ENCODE results near the gene ARHGAP1.
A peak's percentile ranks its signal among the peaks of the same experiment; 100 is the strongest.
"Not testable (repeated sequence)": the region's sequence is repeated elsewhere in the genome, so short reads cannot be mapped to it uniquely, and the experiment has no call there.

The ARHGAP1 gene

GRCh38 chr11:46670521-46670920, 29.9 kb downstream of the ARHGAP1 start:
- DNase-seq, result not testable (repeated sequence)

DNA sequence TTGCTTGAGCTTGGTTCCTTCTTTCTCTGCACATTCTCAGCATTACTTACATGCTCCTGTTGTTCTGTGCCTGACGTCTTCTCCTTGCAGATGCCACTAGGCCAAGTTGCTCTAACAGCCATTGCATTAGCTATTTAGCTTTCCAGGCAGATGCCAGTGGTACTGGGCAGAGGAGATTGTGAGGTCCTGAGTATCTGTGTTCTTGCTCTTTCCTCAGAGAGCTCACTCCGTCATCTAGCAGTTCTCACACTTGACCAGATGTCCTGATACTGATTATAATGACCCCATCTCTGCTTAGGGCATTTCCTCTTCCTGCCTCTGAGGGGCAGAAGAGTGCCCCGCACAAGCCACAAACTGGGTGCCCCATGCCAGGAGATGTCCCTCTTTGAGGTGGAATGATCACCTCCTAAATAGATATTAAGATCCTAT, 30.7 kb downstream of the ARHGAP1 start:
- peak in 1 of 2 donors; percentile 11 for DNase-seq

GRCh38 chr11:46668480-46669085, 31.8 kb downstream of the ARHGAP1 start:
- DNase-seq, result no peak

GRCh38 chr11:46667043-46667481, 33.4 kb downstream of the ARHGAP1 start:
- no peak for DNase-seq

DNA sequence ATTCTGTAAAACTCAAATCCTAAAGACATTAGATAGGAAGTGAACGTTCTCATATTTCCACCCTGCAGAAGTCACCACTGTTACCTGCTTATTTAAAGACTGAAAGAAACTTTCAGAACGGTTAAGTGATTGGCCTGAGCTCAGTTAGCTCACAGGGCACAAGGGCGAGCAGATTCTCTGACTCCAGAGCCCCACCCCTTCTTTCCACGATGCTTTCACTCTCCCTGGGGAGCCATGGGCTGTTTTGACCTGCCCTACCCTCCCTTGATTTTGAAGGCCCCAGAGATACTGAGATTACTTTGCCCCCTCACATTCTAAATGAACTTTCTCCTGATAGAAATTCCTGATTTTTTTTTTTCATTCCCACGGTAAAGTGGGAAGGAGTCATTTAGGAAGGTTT, 33.9 kb downstream of the ARHGAP1 start:
- no peak for DNase-seq

GRCh38 chr11:46665356-46665755, 35.1 kb downstream of the ARHGAP1 start:
- no peak for DNase-seq

- no peak for DNase-seq
Observed at GRCh38 chr11:46664612-46665011, 35.8 kb downstream of the ARHGAP1 start.

- no peak for DNase-seq
Observed at GRCh38 chr11:46663277-46663940, 37.0 kb downstream of the ARHGAP1 start.

DNA sequence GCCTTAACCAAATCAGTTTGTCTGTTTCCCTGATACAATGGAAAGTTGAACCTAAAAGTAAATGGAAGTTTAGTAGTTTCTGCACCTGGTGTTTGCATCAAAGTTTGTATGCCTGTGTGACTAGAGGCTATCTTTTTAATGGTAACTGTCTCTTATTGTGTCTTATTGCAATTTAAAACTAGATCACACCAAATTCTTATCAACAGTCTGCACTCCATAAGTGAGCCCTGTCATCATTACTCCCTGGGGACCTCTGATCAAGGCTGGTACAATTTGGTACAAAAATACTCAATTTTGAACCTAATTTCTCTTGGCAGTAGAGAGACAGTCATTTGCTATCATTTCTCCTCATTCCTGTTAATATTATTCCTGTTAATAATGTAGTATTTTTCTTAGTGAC, 38.1 kb downstream of the ARHGAP1 start:
- no peak for DNase-seq

- DNase-seq, result no peak
Observed at GRCh38 chr11:46661836-46662235, 38.6 kb downstream of the ARHGAP1 start.

GRCh38 chr11:46659908-46660307, 40.5 kb downstream of the ARHGAP1 start:
- peak in 1 of 2 donors; percentile 7 for DNase-seq

GRCh38 chr11:46658259-46658658, 42.2 kb downstream of the ARHGAP1 start:
- DNase-seq, result no peak

DNA sequence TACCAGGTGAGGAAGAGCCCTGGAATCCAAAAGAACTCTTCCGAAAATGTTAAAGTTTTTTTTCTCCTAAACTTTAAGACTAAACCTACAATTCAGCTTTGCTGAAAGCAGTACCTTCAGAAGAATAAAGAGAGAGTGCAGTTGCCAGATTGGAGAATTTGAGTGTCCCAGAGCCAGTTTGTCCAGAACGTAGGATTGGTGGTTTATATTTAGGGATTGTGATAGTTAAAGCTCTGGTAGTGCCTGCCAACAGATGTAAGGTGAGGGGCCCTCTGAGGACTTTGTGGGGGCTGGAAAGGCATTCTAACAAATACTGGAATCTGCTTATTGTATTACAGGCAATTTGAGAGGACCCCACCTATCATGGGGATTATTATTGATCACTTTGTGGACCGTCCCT, 43.2 kb downstream of the ARHGAP1 start:
- DNase-seq, result no peak

- no peak for DNase-seq
Observed at GRCh38 chr11:46655631-46656030, 44.8 kb downstream of the ARHGAP1 start.

DNA sequence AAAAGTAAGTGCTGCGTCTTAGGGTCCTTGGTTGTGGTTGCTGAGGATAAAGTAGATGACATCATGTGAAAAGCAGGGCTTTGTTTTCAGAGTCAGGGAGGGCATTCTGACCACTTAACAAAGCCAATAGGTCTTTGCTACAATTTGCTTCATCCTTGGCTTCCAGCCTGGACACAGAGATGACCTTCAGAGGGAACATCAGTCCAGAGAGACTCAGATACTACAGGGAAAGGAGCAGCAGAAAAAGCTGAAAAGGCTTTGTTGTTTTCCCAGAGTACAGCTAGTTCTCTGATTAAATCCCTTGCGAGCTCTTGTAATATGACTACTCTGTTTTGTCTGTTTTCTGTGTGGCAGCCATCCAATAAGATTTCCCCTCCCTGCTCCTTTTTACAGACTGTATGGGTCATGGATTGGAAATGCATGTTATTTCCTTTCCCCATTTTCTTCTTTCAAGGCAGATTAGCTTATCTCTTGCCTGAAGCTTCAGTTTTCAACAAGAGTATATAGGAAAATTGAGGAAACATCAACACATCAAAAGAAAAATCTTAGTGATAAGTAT, 51.2 kb downstream of the ARHGAP1 start:
- DNase-seq, result no peak

DNA sequence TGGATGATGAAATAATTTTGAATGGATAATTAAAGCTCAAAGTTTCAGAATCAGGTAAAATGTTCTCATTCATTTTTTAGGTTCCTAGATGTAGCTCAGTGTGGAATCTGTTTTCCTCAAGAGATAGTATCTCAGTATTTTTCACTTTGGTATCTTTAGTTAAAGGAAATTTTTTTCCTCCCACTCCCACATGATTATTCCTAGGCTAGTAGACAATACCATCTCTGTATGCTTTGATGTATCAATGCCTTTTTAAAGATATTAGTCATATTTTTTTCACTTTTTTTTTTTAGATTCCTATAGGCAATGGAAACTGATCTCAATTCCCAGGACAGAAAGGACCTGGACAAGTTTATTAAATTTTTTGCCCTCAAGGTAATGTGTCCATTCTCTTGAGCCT, 56.4 kb downstream of the ARHGAP1 start:
- DNase-seq, result no peak

GRCh38 chr11:46643531-46643930, 56.9 kb downstream of the ARHGAP1 start:
- DNase-seq, result no peak

GRCh38 chr11:46642627-46643335, 57.6 kb downstream of the ARHGAP1 start:
- no peak for DNase-seq

- no peak for DNase-seq
Observed at GRCh38 chr11:46641639-46642038, 58.8 kb downstream of the ARHGAP1 start.

DNA sequence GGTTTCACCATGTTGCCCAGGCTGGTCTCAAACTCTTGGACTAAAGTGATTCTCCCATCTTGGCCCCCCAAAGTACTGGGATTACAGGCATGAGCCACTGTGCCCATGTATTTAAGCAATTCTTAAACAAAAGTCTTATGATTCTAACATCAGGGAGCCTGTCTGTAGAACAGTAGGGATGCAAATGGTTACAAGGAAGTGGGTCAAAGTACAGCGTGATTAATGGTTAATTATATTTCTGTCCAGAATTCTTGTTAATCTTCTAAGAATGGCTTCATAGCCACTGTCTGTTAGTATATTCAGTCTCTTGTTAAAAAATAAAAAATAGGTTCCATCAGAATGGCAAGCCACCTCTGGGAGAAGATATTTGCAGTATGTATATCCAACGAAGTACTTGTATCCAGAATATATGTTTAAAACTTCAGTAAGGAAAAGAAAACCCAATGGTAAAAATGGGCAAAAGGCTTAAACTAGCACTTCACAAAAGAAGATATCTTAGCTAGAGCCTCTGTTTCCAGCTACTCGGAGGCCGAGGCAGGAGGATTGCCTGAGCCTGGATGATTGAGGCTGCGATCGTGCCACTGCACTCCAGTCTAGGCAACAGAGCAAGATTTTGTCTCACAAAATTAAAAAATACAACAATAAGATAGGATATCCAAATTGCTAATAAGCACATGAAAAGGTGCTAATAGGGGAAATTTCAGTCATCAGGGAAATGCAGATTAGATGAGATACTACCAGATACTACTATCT, 60.2 kb downstream of the ARHGAP1 start:
- no peak for DNase-seq

DNA sequence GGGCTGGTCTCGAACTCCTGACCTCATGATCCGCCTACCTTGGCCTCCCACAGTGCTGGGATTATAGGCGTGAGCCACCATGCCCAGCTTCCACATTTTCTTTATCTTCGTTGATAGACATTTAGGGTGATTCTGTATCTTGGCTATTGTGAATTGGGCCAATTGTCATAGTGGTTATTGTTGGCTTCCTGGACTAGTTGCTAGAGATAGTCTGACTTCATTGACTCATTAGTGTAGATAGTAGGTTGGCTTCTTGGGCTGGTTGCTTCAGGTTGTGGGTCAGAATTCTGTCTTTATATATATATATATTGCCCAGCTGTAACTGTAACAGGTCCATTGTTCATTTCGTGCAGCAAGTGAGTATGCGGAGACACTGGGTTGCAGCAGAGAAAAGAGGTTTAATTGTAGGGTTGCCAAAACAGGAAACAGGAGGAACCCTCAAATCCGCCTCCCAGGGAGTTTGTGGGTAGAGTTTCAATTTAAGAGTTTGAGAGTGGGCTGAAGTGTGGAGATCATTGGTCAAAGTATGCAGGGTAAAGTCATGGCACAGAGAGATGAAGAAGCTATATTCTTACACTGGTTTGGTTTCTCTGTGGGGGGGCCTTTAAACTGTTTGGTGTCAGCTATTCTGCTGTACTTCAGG, 61.1 kb downstream of the ARHGAP1 start:
- DNase-seq, result peak; percentile 4 to 27

DNA sequence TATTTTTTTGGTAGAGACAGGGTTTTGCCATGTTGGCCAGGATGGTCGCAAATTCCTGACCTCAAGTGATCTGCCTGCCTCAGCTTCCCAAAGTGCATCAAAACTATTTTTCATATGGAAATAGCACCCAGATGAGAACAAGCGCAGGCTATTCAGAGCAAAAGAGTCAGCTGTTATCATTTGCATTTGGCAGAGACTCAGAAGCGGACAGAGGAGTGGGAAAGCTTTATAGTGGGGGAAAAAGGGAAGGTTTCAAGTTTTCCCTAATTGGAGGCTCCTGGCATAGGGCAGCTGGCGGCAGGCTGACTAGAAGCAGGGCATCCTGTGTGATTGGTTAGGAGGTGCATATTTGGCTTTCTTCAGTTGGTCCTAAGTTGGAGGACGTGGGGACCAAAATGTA, 62.9 kb downstream of the ARHGAP1 start:
- DNase-seq, result no peak

All from inflammatory macrophage treated with lipopolysaccharide for 1 hour (primary cell).